Vagina (tissue), 2 donors: ENCODE data around the gene RASSF1.

Experiments used
- POLR2A ChIP-seq, 2 donors: fragments of 450-650 bp; IDR thresholded peaks; one replicate each; pipeline ENCODE4 v1.6.1; 2017; ENCODE audit warnings: antibody characterized with exemption in 2 of 2, mild to moderate bottlenecking in 2 of 2, moderate library complexity in 2 of 2
- POLR2AphosphoS5 ChIP-seq, 2 donors: sonication (generic); formaldehyde crosslinking; IDR thresholded peaks; one replicate each; pipeline ENCODE4 v1.9.0; 2017; ENCODE audit warnings: antibody characterized with exemption in 2 of 2, mild to moderate bottlenecking in 2 of 2, low read depth in 1 of 2; ENCODE audit not compliant: insufficient read depth in 1 of 2
- TF ChIP-seq, protein P1 (sequence below), 3 experiments: fragments of 450-650 bp in 2 of 3; fragments of 200-600 bp in 1 of 3; sonication (generic) in 1 of 3; IDR thresholded peaks; one replicate each; pipeline ENCODE4 v1.5.1; 2017 to 2019; ENCODE audit warnings: antibody characterized with exemption in 3 of 3, mild to moderate bottlenecking in 2 of 3, moderate library complexity in 2 of 3

DNA sequence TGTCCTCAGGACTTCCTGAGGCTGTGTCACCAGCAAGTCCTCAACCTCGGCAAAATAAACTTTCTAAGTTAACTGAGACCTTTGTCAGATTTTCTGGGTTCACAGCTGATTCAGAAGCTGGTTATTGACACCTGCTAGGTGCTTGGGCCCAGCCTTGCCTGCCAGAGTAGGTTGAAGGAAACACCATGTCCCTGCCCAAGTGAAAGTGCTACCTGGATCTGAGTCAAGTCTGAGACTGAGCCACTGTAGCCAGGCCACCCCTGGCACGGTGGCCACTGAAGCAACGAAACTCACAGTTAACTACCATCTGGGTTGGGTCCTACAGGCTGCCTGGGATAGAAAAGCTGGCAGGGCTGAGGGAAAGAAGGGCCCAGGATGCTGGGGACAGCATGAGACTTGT is 26.3 kb downstream of the RASSF1 start:
- no peak for TF ChIP-seq POLR2A (IDR thresholded peaks at IDR 0.05)
- TF ChIP-seq, protein P1, sequence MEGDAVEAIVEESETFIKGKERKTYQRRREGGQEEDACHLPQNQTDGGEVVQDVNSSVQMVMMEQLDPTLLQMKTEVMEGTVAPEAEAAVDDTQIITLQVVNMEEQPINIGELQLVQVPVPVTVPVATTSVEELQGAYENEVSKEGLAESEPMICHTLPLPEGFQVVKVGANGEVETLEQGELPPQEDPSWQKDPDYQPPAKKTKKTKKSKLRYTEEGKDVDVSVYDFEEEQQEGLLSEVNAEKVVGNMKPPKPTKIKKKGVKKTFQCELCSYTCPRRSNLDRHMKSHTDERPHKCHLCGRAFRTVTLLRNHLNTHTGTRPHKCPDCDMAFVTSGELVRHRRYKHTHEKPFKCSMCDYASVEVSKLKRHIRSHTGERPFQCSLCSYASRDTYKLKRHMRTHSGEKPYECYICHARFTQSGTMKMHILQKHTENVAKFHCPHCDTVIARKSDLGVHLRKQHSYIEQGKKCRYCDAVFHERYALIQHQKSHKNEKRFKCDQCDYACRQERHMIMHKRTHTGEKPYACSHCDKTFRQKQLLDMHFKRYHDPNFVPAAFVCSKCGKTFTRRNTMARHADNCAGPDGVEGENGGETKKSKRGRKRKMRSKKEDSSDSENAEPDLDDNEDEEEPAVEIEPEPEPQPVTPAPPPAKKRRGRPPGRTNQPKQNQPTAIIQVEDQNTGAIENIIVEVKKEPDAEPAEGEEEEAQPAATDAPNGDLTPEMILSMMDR (IDR thresholded peaks at IDR 0.05) = no peak
- peak in 1 of 2 donors; percentile 12 for TF ChIP-seq POLR2AphosphoS5 (IDR thresholded peaks at IDR 0.05; ENCODE audit: insufficient read depth in 1 of 2, low read depth in 1 of 2)
